Liver (tissue), 3 donors: ENCODE measurements around the gene TNFAIP3.

Experiments
- GABPA ChIP-seq, 2 donors: IDR thresholded peaks in 1 of 2; conservative IDR thresholded peaks in 1 of 2; 2 replicates each; pipeline ENCODE4 v1.6.1; 2016; ENCODE audit warnings: antibody characterized with exemption in 2 of 2, mild to moderate bottlenecking in 1 of 2, moderate library complexity in 1 of 2
- JUND ChIP-seq, 2 donors: IDR thresholded peaks; 2 replicates each; pipeline ENCODE4 v1.6.1; 2016; ENCODE audit warnings: antibody characterized with exemption in 2 of 2
- MAX ChIP-seq: IDR thresholded peaks from 2 replicates; pipeline ENCODE4 v1.6.1; 2016; ENCODE audit warnings: antibody characterized with exemption
- NR2F2 ChIP-seq: IDR thresholded peaks from 2 replicates; pipeline ENCODE4 v1.6.1; 2016; ENCODE audit warnings: antibody characterized with exemption
- RAD21 ChIP-seq, 2 donors: IDR thresholded peaks; 2 replicates each; pipeline ENCODE4 v1.6.1; 2016; ENCODE audit warnings: antibody characterized with exemption in 2 of 2, mild to moderate bottlenecking in 2 of 2
- REST ChIP-seq: IDR thresholded peaks from 2 replicates; pipeline ENCODE4 v1.6.1; 2016; ENCODE audit warnings: antibody characterized with exemption, mild to moderate bottlenecking
- RXRA ChIP-seq, 2 donors: IDR thresholded peaks; 2 replicates each; pipeline ENCODE4 v1.6.1; 2017 to 2018; ENCODE audit warnings: antibody characterized with exemption in 2 of 2, mild to moderate bottlenecking in 1 of 2
- SP1 ChIP-seq: IDR thresholded peaks from 2 replicates; pipeline ENCODE4 v1.6.1; 2018; ENCODE audit warnings: antibody characterized with exemption, mild to moderate bottlenecking
- TAF1 ChIP-seq: conservative IDR thresholded peaks from 2 replicates; pipeline ENCODE4 v1.6.1; 2016; ENCODE audit warnings: antibody characterized with exemption, mild to moderate bottlenecking
- YY1 ChIP-seq: IDR thresholded peaks from 2 replicates; pipeline ENCODE4 v1.6.1; 2016; ENCODE audit warnings: antibody characterized with exemption, mild to moderate bottlenecking
- ZBTB33 ChIP-seq: IDR thresholded peaks from 2 replicates; pipeline ENCODE4 v1.6.1; 2016; ENCODE audit warnings: antibody characterized with exemption
- TF ChIP-seq, protein P1 (sequence below): fragments of 150-350 bp; IDR thresholded peaks from 2 replicates; pipeline ENCODE4 v1.5.1; 2017; ENCODE audit warnings: improper control_type of control experiment, low read depth, low read length; ENCODE audit not compliant: missing input control
- donor health status: healthy.
- donor health status: healthy.

DNA sequence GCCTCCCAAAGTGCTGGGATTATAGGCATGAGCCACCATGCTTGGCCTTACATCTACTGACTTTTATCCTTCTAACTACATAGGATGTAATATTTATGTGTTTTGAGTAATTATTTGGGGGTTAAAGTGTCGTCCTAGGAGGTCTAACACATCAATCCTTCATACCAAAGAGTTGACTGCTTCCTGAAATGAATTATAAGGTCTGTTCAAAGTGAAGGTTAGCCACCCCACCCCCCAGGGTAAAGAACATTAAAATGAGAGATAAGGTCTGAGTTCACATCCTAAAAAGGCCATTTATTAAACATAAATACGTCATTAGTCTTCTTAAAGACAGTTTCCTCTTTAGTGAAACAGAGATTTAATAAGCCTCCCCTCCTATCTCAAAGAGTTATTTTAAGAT is 33.8 kb downstream of the TNFAIP3 start:
- TF ChIP-seq, protein P1, sequence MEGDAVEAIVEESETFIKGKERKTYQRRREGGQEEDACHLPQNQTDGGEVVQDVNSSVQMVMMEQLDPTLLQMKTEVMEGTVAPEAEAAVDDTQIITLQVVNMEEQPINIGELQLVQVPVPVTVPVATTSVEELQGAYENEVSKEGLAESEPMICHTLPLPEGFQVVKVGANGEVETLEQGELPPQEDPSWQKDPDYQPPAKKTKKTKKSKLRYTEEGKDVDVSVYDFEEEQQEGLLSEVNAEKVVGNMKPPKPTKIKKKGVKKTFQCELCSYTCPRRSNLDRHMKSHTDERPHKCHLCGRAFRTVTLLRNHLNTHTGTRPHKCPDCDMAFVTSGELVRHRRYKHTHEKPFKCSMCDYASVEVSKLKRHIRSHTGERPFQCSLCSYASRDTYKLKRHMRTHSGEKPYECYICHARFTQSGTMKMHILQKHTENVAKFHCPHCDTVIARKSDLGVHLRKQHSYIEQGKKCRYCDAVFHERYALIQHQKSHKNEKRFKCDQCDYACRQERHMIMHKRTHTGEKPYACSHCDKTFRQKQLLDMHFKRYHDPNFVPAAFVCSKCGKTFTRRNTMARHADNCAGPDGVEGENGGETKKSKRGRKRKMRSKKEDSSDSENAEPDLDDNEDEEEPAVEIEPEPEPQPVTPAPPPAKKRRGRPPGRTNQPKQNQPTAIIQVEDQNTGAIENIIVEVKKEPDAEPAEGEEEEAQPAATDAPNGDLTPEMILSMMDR, result no peak
- TF ChIP-seq RAD21 (IDR thresholded peaks at IDR 0.05) (no peak), TAF1 (no peak), ZBTB33 (no peak), MAX (no peak), YY1 (no peak), NR2F2 (no peak), GABPA (IDR thresholded peaks at IDR 0.05 in 1 of 2, conservative IDR thresholded peaks at IDR 0.05 in 1 of 2) (no peak), RXRA (IDR thresholded peaks at IDR 0.05) (no peak), REST (no peak), JUND (IDR thresholded peaks at IDR 0.05) (no peak), SP1 (no peak)
